GM12878 (cell line): ENCODE measurements around the gene KRIT1.

Source experiments
- EP300 ChIP-seq, 2 experiments: fragments of 150-350 bp in 1 of 2; IDR thresholded peaks; 2 replicates each; pipeline ENCODE4 v1.6.1; 2011 to 2012; ENCODE audit warnings: low read depth in 2 of 2, low read length in 2 of 2, borderline replicate concordance in 1 of 2, improper control_type of control experiment in 1 of 2, inconsistent platforms in 1 of 2; ENCODE audit not compliant: control insufficient read depth in 1 of 2
- POLR2AphosphoS5 ChIP-seq: IDR thresholded peaks from 2 replicates; pipeline ENCODE4 v1.6.1; 2011; ENCODE audit warnings: mild to moderate bottlenecking, low read length, inconsistent platforms
- SP1 ChIP-seq: IDR thresholded peaks from one replicate; pipeline ENCODE4 v1.6.1; 2011; ENCODE audit warnings: low read depth, low read length
- TF ChIP-seq, protein P1 (sequence below), 3 experiments: IDR thresholded peaks in 2 of 3; conservative IDR thresholded peaks in 1 of 3; 2 replicates each; pipeline ENCODE4 v1.5.1; 2011; ENCODE audit warnings: low read depth in 3 of 3, low read length in 3 of 3, mild to moderate bottlenecking in 3 of 3, control low read depth in 2 of 3, moderate library complexity in 2 of 3, inconsistent platforms in 1 of 3, mixed read lengths in 1 of 3; ENCODE audit not compliant: control insufficient read depth in 2 of 3, insufficient read depth in 1 of 3; ENCODE audit errors: extremely low read depth in 1 of 3

DNA sequence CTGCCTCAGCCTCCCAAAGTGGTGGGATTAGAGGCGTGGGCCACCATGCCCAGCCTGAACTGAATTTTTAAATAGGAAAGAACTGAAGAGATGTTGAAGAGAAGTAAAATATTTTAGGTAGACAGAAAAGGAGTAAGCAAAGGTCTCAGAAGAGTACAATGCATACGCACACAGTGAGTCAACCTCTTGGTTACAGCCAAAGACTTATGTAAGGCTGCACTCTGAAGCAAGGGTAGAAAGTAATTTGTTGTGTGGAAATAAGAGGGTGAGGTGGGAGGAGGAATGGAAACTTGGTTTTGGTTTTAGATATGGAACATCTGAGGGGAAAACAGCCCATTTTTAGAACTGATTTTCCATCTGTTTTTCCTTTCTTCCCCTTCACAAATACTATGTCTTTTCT lies 17.6 kb downstream of the KRIT1 start:
- no peak for TF ChIP-seq SP1
- TF ChIP-seq, protein P1, sequence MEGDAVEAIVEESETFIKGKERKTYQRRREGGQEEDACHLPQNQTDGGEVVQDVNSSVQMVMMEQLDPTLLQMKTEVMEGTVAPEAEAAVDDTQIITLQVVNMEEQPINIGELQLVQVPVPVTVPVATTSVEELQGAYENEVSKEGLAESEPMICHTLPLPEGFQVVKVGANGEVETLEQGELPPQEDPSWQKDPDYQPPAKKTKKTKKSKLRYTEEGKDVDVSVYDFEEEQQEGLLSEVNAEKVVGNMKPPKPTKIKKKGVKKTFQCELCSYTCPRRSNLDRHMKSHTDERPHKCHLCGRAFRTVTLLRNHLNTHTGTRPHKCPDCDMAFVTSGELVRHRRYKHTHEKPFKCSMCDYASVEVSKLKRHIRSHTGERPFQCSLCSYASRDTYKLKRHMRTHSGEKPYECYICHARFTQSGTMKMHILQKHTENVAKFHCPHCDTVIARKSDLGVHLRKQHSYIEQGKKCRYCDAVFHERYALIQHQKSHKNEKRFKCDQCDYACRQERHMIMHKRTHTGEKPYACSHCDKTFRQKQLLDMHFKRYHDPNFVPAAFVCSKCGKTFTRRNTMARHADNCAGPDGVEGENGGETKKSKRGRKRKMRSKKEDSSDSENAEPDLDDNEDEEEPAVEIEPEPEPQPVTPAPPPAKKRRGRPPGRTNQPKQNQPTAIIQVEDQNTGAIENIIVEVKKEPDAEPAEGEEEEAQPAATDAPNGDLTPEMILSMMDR (IDR thresholded peaks at IDR 0.05 in 2 of 3, conservative IDR thresholded peaks at IDR 0.05 in 1 of 3; ENCODE audit: control insufficient read depth in 2 of 3, extremely low read depth in 1 of 3, insufficient read depth in 1 of 3, low read depth in 3 of 3, low read length in 3 of 3), result no peak
- TF ChIP-seq EP300 (IDR thresholded peaks at IDR 0.05; ENCODE audit: borderline replicate concordance in 1 of 2, control insufficient read depth in 1 of 2, low read depth in 2 of 2, low read length in 2 of 2), result no peak
- TF ChIP-seq POLR2AphosphoS5, result no peak
